GM12878 (cell line): Measurements from ENCODE around the gene EEF1G. TPM values are rescaled to one million over a fixed set of nuclear protein-coding genes. Genes with fewer than 3 reads are reported as not detected.

ENCODE experiments used
- ATF2 ChIP-seq: IDR thresholded peaks from 2 replicates; pipeline ENCODE4 v1.6.1; 2012; ENCODE audit warnings: low read length, inconsistent platforms
- ATF7 ChIP-seq: fragments of 450-650 bp; IDR thresholded peaks from 2 replicates; pipeline ENCODE4 v1.6.1; 2016; ENCODE audit warnings: low read depth, mild to moderate bottlenecking
- BACH1 ChIP-seq: fragments of 450-650 bp; IDR thresholded peaks from 2 replicates; pipeline ENCODE4 v1.6.1; 2017; ENCODE audit warnings: mild to moderate bottlenecking, borderline replicate concordance
- BRCA1 ChIP-seq: IDR thresholded peaks from 2 replicates; pipeline ENCODE4 v1.6.1; 2011; ENCODE audit warnings: low read depth, low read length, improper control_type of control experiment
- CTCF ChIP-seq, 3 experiments: IDR thresholded peaks in 2 of 3; conservative IDR thresholded peaks in 1 of 3; 2 replicates each; pipeline ENCODE4 v1.5.1; 2011; ENCODE audit warnings: low read depth in 3 of 3, low read length in 3 of 3, mild to moderate bottlenecking in 3 of 3, control low read depth in 2 of 3, moderate library complexity in 2 of 3, inconsistent platforms in 1 of 3, mixed read lengths in 1 of 3; ENCODE audit not compliant: control insufficient read depth in 2 of 3, insufficient read depth in 1 of 3; ENCODE audit errors: extremely low read depth in 1 of 3
- IKZF2 ChIP-seq, 2 experiments: fragments of 450-650 bp; IDR thresholded peaks; 2 replicates each; pipeline ENCODE4 v1.6.1; 2017; ENCODE audit warnings: mild to moderate bottlenecking in 2 of 2, moderate library complexity in 2 of 2
- IRF4 ChIP-seq: IDR thresholded peaks from 2 replicates; pipeline ENCODE4 v1.6.1; 2011; ENCODE audit warnings: low read depth, low read length
- KAT2A ChIP-seq: conservative IDR thresholded peaks from 2 replicates; pipeline ENCODE4 v1.6.1; 2011; ENCODE audit warnings: low read depth, low read length; ENCODE audit not compliant: control insufficient read depth
- LARP7 ChIP-seq: fragments of 450-650 bp; IDR thresholded peaks from 2 replicates; pipeline ENCODE4 v1.6.1; 2017; ENCODE audit warnings: mild to moderate bottlenecking
- NFIC ChIP-seq: IDR thresholded peaks from 2 replicates; pipeline ENCODE4 v1.6.1; 2012; ENCODE audit warnings: low read depth, mild to moderate bottlenecking, inconsistent platforms, low read length, moderate library complexity
- NFYB ChIP-seq: IDR thresholded peaks from 2 replicates; pipeline ENCODE4 v1.6.1; 2011; ENCODE audit warnings: low read depth, mild to moderate bottlenecking, low read length, improper control_type of control experiment, moderate library complexity; ENCODE audit not compliant: insufficient read depth
- NKRF ChIP-seq: fragments of 450-650 bp; conservative IDR thresholded peaks from 2 replicates; pipeline ENCODE4 v1.6.1; 2017; ENCODE audit warnings: mild to moderate bottlenecking, moderate library complexity
- PAX8 ChIP-seq: fragments of 450-650 bp; IDR thresholded peaks from 2 replicates; pipeline ENCODE4 v1.6.1; 2017; ENCODE audit warnings: mild to moderate bottlenecking, moderate library complexity
- POLR2AphosphoS5 ChIP-seq: IDR thresholded peaks from 2 replicates; pipeline ENCODE4 v1.6.1; 2011; ENCODE audit warnings: mild to moderate bottlenecking, low read length, inconsistent platforms
- RB1 ChIP-seq: fragments of 450-650 bp; formaldehyde crosslinking; IDR thresholded peaks from 2 replicates; pipeline ENCODE4 v1.6.1; 2017; ENCODE audit warnings: mild to moderate bottlenecking, borderline replicate concordance
- SMAD5 ChIP-seq: IDR thresholded peaks from 2 replicates; pipeline ENCODE4 v1.6.1; 2016; ENCODE audit warnings: antibody characterized with exemption, low read depth
- SMARCA5 ChIP-seq: fragments of 450-650 bp; IDR thresholded peaks from 2 replicates; pipeline ENCODE4 v1.6.1; 2017; ENCODE audit warnings: mild to moderate bottlenecking
- SPI1 ChIP-seq: IDR thresholded peaks from 2 replicates; pipeline ENCODE4 v1.6.1; 2011; ENCODE audit warnings: low read depth, mild to moderate bottlenecking, low read length, moderate library complexity, borderline replicate concordance; ENCODE audit not compliant: insufficient read depth
- TBL1XR1 ChIP-seq: IDR thresholded peaks from 2 replicates; pipeline ENCODE4 v1.6.1; 2012; ENCODE audit warnings: low read depth, low read length, improper control_type of control experiment
- YY1 ChIP-seq: IDR thresholded peaks from 2 replicates; pipeline ENCODE4 v1.6.1; 2011; ENCODE audit warnings: low read depth, mild to moderate bottlenecking, low read length
- ZZZ3 ChIP-seq: IDR thresholded peaks from 2 replicates; pipeline ENCODE4 v1.6.1; 2011; ENCODE audit warnings: low read depth; ENCODE audit not compliant: control insufficient read depth, insufficient read length
- polyA plus RNA-seq, 11 experiments: library from polyadenylated mRNA; depleted of rRNA in 4 of 11; unstranded in 6 of 11; stranded (reverse) in 5 of 11; fragments of >200 nt; fragmentation: Nextera tagmentation in 4 of 11; fragmentation: Illumina TruSeq in 1 of 11; extraction: Ambion mirVana in 4 of 11; extraction: Trizol in 1 of 11; gene quantifications; 1 replicate in 1 of 11; 2 replicates in 10 of 11; pipeline versions ENCODE4 v1.2.1 to v1.2.3, GENCODE V29; 2011 to 2016; ENCODE audit warnings: inconsistent platforms in 2 of 11, missing spikeins in 2 of 11, low read depth in 1 of 11
- total RNA-seq, 4 experiments: library from RNA; depleted of rRNA in 3 of 4; stranded (reverse); fragments of >200 nt in 3 of 4; fragmentation: Illumina TruSeq in 1 of 4; extraction: Trizol in 1 of 4; gene quantifications; 2 replicates each; pipeline versions ENCODE4 v1.2.1 to v1.2.3, GENCODE V29; 2013 to 2021
- TF ChIP-seq, protein P1 (sequence below): fragments of 450-650 bp; IDR thresholded peaks from 2 replicates; pipeline ENCODE4 v1.6.1; 2016; ENCODE audit warnings: mild to moderate bottlenecking

The EEF1G gene
- total and polyA plus RNA-seq, 10 of the 15 experiments (the other 5 are each of a cell fraction or from before 2014, with no cell fraction given): 850 to 2,739 (median 2,277) TPM

GRCh38 chr11:62540804-62541701 lies 32.6 kb downstream of the EEF1G start (continued):
- TF ChIP-seq, protein P1, sequence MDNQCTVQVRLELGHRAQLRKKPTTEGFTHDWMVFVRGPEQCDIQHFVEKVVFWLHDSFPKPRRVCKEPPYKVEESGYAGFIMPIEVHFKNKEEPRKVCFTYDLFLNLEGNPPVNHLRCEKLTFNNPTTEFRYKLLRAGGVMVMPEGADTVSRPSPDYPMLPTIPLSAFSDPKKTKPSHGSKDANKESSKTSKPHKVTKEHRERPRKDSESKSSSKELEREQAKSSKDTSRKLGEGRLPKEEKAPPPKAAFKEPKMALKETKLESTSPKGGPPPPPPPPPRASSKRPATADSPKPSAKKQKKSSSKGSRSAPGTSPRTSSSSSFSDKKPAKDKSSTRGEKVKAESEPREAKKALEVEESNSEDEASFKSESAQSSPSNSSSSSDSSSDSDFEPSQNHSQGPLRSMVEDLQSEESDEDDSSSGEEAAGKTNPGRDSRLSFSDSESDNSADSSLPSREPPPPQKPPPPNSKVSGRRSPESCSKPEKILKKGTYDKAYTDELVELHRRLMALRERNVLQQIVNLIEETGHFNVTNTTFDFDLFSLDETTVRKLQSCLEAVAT: peak; percentile 82
- peak; percentile 92 for TF ChIP-seq SPI1
- peak; percentile 87 for TF ChIP-seq SMARCA5
- peak; percentile 47 for TF ChIP-seq YY1
- no peak for TF ChIP-seq BRCA1
- TF ChIP-seq NKRF: peak; percentile 35
- TF ChIP-seq ZZZ3: no peak
- peak; percentile 20; the same call in 1 of the 2 replicates for TF ChIP-seq TBL1XR1
- TF ChIP-seq LARP7: peak; percentile 44; the same call in 1 of the 2 replicates
- 0 out of 2 replicates have a peak, but pooled peaks have one; percentile 71 for TF ChIP-seq NFIC
- peak; percentile 66; the same call in 1 of the 2 replicates for TF ChIP-seq BACH1
- no peak for TF ChIP-seq SMAD5
- no peak for TF ChIP-seq PAX8
- TF ChIP-seq IKZF2 (IDR thresholded peaks at IDR 0.05): peak; percentile 83 to 92
- no peak for TF ChIP-seq POLR2AphosphoS5
- peak; percentile 73 for TF ChIP-seq ATF7
- TF ChIP-seq KAT2A: no peak
- no peak; the same call in 1 of the 2 replicates for TF ChIP-seq RB1
- TF ChIP-seq NFYB: no peak
- no peak for TF ChIP-seq ATF2
- TF ChIP-seq IRF4: peak; percentile 57; the same call in 1 of the 2 replicates
- 0 out of 6 replicates have a peak, but pooled peaks of 1 of the 3 experiments have one; percentile 2 for TF ChIP-seq CTCF (IDR thresholded peaks at IDR 0.05 in 2 of 3, conservative IDR thresholded peaks at IDR 0.05 in 1 of 3; ENCODE audit: control insufficient read depth in 2 of 3, extremely low read depth in 1 of 3, insufficient read depth in 1 of 3, low read depth in 3 of 3, low read length in 3 of 3)
